Measurements from ENCODE around the gene TMLHE.
"Not testable (repeated sequence)": the region's sequence is repeated elsewhere in the genome, so short reads cannot be mapped to it uniquely, and the experiment has no call there.

Gene TMLHE

GRCh38 chrX:155491421-155491820 lies 121.3 kb downstream of the TMLHE start:
- DNase-seq, result not testable (repeated sequence)

GRCh38 chrX:155477136-155477535 lies 135.6 kb downstream of the TMLHE start:
- not testable (repeated sequence) for DNase-seq

- not testable (repeated sequence) for DNase-seq
Observed at GRCh38 chrX:155466269-155466938, 146.3 kb downstream of the TMLHE start.

GRCh38 chrX:155460501-155460900 lies 152.3 kb downstream of the TMLHE start:
- DNase-seq, result not testable (repeated sequence)

GRCh38 chrX:155458471-155458870 lies 154.3 kb downstream of the TMLHE start, which contains the start of gene F8A3:
Gene F8A3 (minus strand): TSS chrX:155458620. CDS start chrX:155458600, 20 bp downstream.
- not testable (repeated sequence) for DNase-seq

- not testable (repeated sequence) for DNase-seq
Observed at GRCh38 chrX:155457761-155458447, 154.8 kb downstream of the TMLHE start.

- no peak for DNase-seq
Observed at GRCh38 chrX:155441097-155441496, 171.7 kb downstream of the TMLHE start.
